ENCODE results near the gene PTPRT. TPM values are rescaled to one million over a fixed set of nuclear protein-coding genes. Genes with fewer than 3 reads are reported as not detected.

Gene PTPRT
- total and polyA plus RNA-seq, 10 of the 15 experiments (the other 5 are each of a cell fraction or from before 2014, with no cell fraction given): not detected

DNA sequence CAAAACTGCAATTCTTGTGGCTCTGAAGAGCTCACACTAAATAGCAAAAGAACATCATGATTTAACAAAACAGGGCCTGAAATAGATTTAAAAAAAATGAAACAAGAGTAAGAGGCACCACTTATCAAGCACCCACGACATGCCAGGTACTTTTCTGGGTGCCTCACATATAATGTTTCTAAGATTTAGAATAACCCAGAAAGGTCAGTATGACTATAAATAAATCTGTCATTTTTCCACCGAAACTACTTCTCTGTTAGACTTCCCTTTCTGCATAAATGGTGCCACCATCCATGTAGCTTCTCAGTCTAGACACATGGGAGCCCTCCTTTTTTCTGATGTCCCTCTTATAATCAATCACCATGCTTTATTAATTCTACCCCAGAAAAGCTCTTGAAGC, 919.2 kb downstream of the PTPRT start (continued):
- TF ChIP-seq E2F8 (IDR thresholded peaks at IDR 0.05; ENCODE audit: low read depth, partially characterized antibody) (no peak), DPF2 (IDR thresholded peaks at IDR 0.05) (no peak), GATAD2B (conservative IDR thresholded peaks at IDR 0.05; ENCODE audit: low read depth) (no peak), ZBTB40 (IDR thresholded peaks at IDR 0.05; ENCODE audit: borderline replicate concordance) (no peak), FOS (IDR thresholded peaks at IDR 0.05; ENCODE audit: borderline replicate concordance, extremely low read depth, insufficient read length) (no peak), KLF5 (IDR thresholded peaks at IDR 0.05; ENCODE audit: partially characterized antibody) (no peak), BHLHE40 (IDR thresholded peaks at IDR 0.05; ENCODE audit: borderline replicate concordance in 1 of 2, low read depth in 2 of 2, low read length in 1 of 2) (no peak), REST (IDR thresholded peaks at IDR 0.05; ENCODE audit: low read depth, low read length) (no peak)
- TF ChIP-seq, protein P1, sequence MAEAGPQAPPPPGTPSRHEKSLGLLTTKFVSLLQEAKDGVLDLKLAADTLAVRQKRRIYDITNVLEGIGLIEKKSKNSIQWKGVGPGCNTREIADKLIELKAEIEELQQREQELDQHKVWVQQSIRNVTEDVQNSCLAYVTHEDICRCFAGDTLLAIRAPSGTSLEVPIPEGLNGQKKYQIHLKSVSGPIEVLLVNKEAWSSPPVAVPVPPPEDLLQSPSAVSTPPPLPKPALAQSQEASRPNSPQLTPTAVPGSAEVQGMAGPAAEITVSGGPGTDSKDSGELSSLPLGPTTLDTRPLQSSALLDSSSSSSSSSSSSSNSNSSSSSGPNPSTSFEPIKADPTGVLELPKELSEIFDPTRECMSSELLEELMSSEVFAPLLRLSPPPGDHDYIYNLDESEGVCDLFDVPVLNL (IDR thresholded peaks at IDR 0.05; ENCODE audit: low read depth, low read length): no peak
